Rectal smooth muscle tissue (tissue), 1 donor: ENCODE data around the gene TSPOAP1.

Source experiments
- H3K27ac ChIP-seq: one replicate; pipeline ENCODE4 v1.7.0; 2013; ENCODE audit warnings: low read depth, low read length, inconsistent platforms
- H3K27me3 ChIP-seq: one replicate; pipeline ENCODE4 v1.7.0; 2013; ENCODE audit warnings: low read length; ENCODE audit not compliant: control insufficient read depth, insufficient read depth
- H3K36me3 ChIP-seq: one replicate; pipeline ENCODE4 v1.7.0; 2013; ENCODE audit warnings: low read length; ENCODE audit not compliant: control insufficient read depth, insufficient read depth
- H3K4me1 ChIP-seq: one replicate; pipeline ENCODE4 v1.7.0; 2013; ENCODE audit warnings: low read length; ENCODE audit not compliant: control insufficient read depth, insufficient read depth
- H3K4me3 ChIP-seq: one replicate; pipeline ENCODE4 v1.7.0; 2013; ENCODE audit warnings: low read length
- H3K9ac ChIP-seq: one replicate; pipeline ENCODE4 v1.7.0; 2013; ENCODE audit warnings: low read length

TSPOAP1 gene

GRCh38 chr17:58335779-58336455 lies 7.3 kb upstream of the TSPOAP1 start:
- peak overlapping the region; percentile 5 for H3K4me3 ChIP-seq
- H3K36me3 ChIP-seq = no peaks in the 10 kb centered on the region
- peaks cover 15% of the 10 kb centered on the region for H3K4me1 ChIP-seq
- peak overlapping the region; percentile 28 for H3K27ac ChIP-seq
- no peak overlapping the region for H3K9ac ChIP-seq
- H3K27me3 ChIP-seq = no peaks in the 10 kb centered on the region

GRCh38 chr17:58335061-58335731 lies 6.6 kb upstream of the TSPOAP1 start:
- H3K27me3 ChIP-seq = no peaks in the 10 kb centered on the region
- H3K27ac ChIP-seq = no peak overlapping the region
- H3K36me3 ChIP-seq = no peaks in the 10 kb centered on the region
- peak overlapping the region; percentile 13 for H3K9ac ChIP-seq
- peak overlapping the region; percentile 38 for H3K4me3 ChIP-seq
- peaks cover 15% of the 10 kb centered on the region for H3K4me1 ChIP-seq

- no peak overlapping the region for H3K4me3 ChIP-seq
- peak overlapping the region; percentile 52 for H3K9ac ChIP-seq
- no peaks in the 10 kb centered on the region for H3K27me3 ChIP-seq
- H3K36me3 ChIP-seq = no peaks in the 10 kb centered on the region
- no peak overlapping the region for H3K27ac ChIP-seq
- peaks cover 15% of the 10 kb centered on the region for H3K4me1 ChIP-seq
These were observed 6.1 kb upstream of the TSPOAP1 start for GRCh38 chr17:58334661-58335060.

- Histone ChIP-seq H3K9ac (peak overlapping the region; percentile 52), H3K27me3 (no peaks in the 10 kb centered on the region), H3K4me1 (peaks cover 15% of the 10 kb centered on the region), H3K36me3 (no peaks in the 10 kb centered on the region), H3K4me3 (peak overlapping the region; percentile 6), H3K27ac (no peak overlapping the region)
These were observed 5.7 kb upstream of the TSPOAP1 start for GRCh38 chr17:58334256-58334655.

- no peak overlapping the region for H3K27ac ChIP-seq
These were observed 5.2 kb upstream of the TSPOAP1 start for GRCh38 chr17:58333736-58334207.

GRCh38 chr17:58332778-58333735 lies 4.5 kb upstream of the TSPOAP1 start:
- Histone ChIP-seq H3K36me3 (no peaks in the 10 kb centered on the region), H3K9ac (no peak overlapping the region), H3K4me1 (peaks cover 10% of the 10 kb centered on the region), H3K27me3 (no peaks in the 10 kb centered on the region), H3K4me3 (peak overlapping the region; percentile 61), H3K27ac (no peak overlapping the region)

More at GRCh38 chr17:58333736-58334207, 5.2 kb upstream of the TSPOAP1 start:
- no peaks in the 10 kb centered on the region for H3K27me3 ChIP-seq
- H3K36me3 ChIP-seq = no peaks in the 10 kb centered on the region
- H3K9ac ChIP-seq = no peak overlapping the region
- peak overlapping the region; percentile 31 for H3K4me3 ChIP-seq
- H3K4me1 ChIP-seq = peaks cover 15% of the 10 kb centered on the region

- Histone ChIP-seq H3K36me3 (no peaks in the 10 kb centered on the region), H3K27me3 (no peaks in the 10 kb centered on the region), H3K4me1 (peaks cover 4% of the 10 kb centered on the region), H3K4me3 (peak overlapping the region; percentile 70), H3K27ac (peak overlapping the region; percentile 17), H3K9ac (peak overlapping the region; percentile 77)
These were observed 3.5 kb upstream of the TSPOAP1 start for GRCh38 chr17:58331815-58332777.

GRCh38 chr17:58330997-58331814 lies 2.6 kb upstream of the TSPOAP1 start:
- Histone ChIP-seq H3K4me1 (no peaks in the 10 kb centered on the region), H3K9ac (peak overlapping the region; percentile 77), H3K27ac (peak overlapping the region; percentile 6), H3K27me3 (no peaks in the 10 kb centered on the region), H3K36me3 (no peaks in the 10 kb centered on the region), H3K4me3 (peak overlapping the region; percentile 70)

GRCh38 chr17:58330538-58330996 lies 2.0 kb upstream of the TSPOAP1 start:
- no peaks in the 10 kb centered on the region for H3K36me3 ChIP-seq
- no peaks in the 10 kb centered on the region for H3K4me1 ChIP-seq
- H3K9ac ChIP-seq = peak overlapping the region; percentile 8
- H3K4me3 ChIP-seq = peak overlapping the region; percentile 70
- no peak overlapping the region for H3K27ac ChIP-seq
- H3K27me3 ChIP-seq = no peaks in the 10 kb centered on the region

GRCh38 chr17:58329810-58330537 lies 1.4 kb upstream of the TSPOAP1 start:
- Histone ChIP-seq H3K4me1 (peaks cover 3% of the 10 kb centered on the region), H3K9ac (no peak overlapping the region), H3K27ac (no peak overlapping the region), H3K4me3 (peak overlapping the region; percentile 70), H3K27me3 (no peaks in the 10 kb centered on the region), H3K36me3 (no peaks in the 10 kb centered on the region)
